SK-N-SH (cell line): Measurements from ENCODE around the gene TTC39B. TPM values are rescaled to one million over a fixed set of nuclear protein-coding genes. Genes with fewer than 3 reads are reported as not detected.

Source experiments
- CTCF ChIA-PET: fragments of 300-600, 350-600 bp; formaldehyde crosslinking; extraction: SDS; loops from one replicate; lab custom pipeline; 2021; lab: Yijun Ruan, JAX
- POLR2A ChIA-PET: fragments of 350-600 bp; sonication (Branson Sonifier 250); formaldehyde crosslinking; extraction: SDS; loops from one replicate; lab custom pipeline; 2020; ENCODE audit warnings: antibody characterized with exemption, inconsistent platforms; lab: Yijun Ruan, JAX
- DNase-seq: peaks from one replicate; pipeline ENCODE4 v3.0.0; 2012
- H2AFZ ChIP-seq: fragments of 200-600 bp; sonication (generic); 2 replicates; pipeline ENCODE4 v1.8.1; 2016; ENCODE audit warnings: antibody characterized with exemption, mild to moderate bottlenecking, low read depth
- H3F3A ChIP-seq: fragments of 200-600 bp; sonication (generic); replicated peaks from 2 replicates; pipeline ENCODE3; 2016; ENCODE audit warnings: antibody characterized with exemption, mild to moderate bottlenecking; ENCODE audit not compliant: insufficient read depth
- H3K27ac ChIP-seq, 2 experiments: fragments of 200-500 bp in 1 of 2; fragments of 200-600 bp in 1 of 2; sonication (Bioruptor generic) in 1 of 2; sonication (generic), shearing (Covaris generic) in 1 of 2; 2 replicates each; pipeline versions ENCODE4 v1.5.1 to v1.6.1; 2014 to 2016; ENCODE audit warnings: low read depth in 2 of 2, inconsistent platforms in 1 of 2, low read length in 1 of 2, mild to moderate bottlenecking in 1 of 2, mixed read lengths in 1 of 2
- H3K27me3 ChIP-seq: fragments of 200-600 bp; sonication (generic), shearing (Covaris generic); 2 replicates; pipeline ENCODE4 v1.6.1; 2016; ENCODE audit warnings: mixed run types; ENCODE audit not compliant: insufficient read depth
- H3K36me3 ChIP-seq, 2 experiments: fragments of 200-500 bp in 1 of 2; fragments of 200-600 bp in 1 of 2; sonication (Bioruptor generic) in 1 of 2; sonication (generic) in 1 of 2; replicated peaks in 1 of 2; 2 replicates each; pipeline versions ENCODE3 to v1.5.1; 2014 to 2016; ENCODE audit warnings: low read length in 1 of 2, mild to moderate bottlenecking in 1 of 2; ENCODE audit not compliant: insufficient read depth in 2 of 2, control insufficient read depth in 1 of 2
- H3K4me1 ChIP-seq, 2 experiments: fragments of 200-500 bp in 1 of 2; fragments of 200-600 bp in 1 of 2; sonication (Bioruptor generic) in 1 of 2; sonication (generic), shearing (Covaris generic) in 1 of 2; 2 replicates each; pipeline versions ENCODE4 v1.5.1 to v1.6.1; 2014 to 2016; ENCODE audit warnings: low read depth in 1 of 2, low read length in 1 of 2, mixed run types in 1 of 2; ENCODE audit not compliant: insufficient read depth in 2 of 2, control insufficient read depth in 1 of 2
- H3K4me2 ChIP-seq: fragments of 200-600 bp; sonication (generic), shearing (Covaris generic); 2 replicates; pipeline ENCODE4 v1.6.1; 2017; ENCODE audit warnings: mixed run types
- H3K4me3 ChIP-seq, 2 experiments: fragments of 200-500 bp in 1 of 2; fragments of 200-600 bp in 1 of 2; sonication (Bioruptor generic) in 1 of 2; sonication (generic), shearing (Covaris generic) in 1 of 2; 2 replicates each; pipeline versions ENCODE4 v1.5.1 to v1.8.1; 2014 to 2016; ENCODE audit warnings: low read depth in 2 of 2, inconsistent platforms in 1 of 2, low read length in 1 of 2, mild to moderate bottlenecking in 1 of 2, mixed read lengths in 1 of 2, moderate library complexity in 1 of 2
- H3K79me2 ChIP-seq: fragments of 200-600 bp; sonication (generic); 2 replicates; pipeline ENCODE4 v1.8.1; 2017; ENCODE audit warnings: mild to moderate bottlenecking; ENCODE audit not compliant: insufficient read depth
- H3K9ac ChIP-seq: fragments of 200-600 bp; sonication (generic); 2 replicates; pipeline ENCODE4 v1.6.1; 2017; ENCODE audit warnings: mixed run types
- H3K9me2 ChIP-seq: fragments of 200-600 bp; sonication (generic); 2 replicates; pipeline ENCODE4 v1.6.1; 2017; ENCODE audit warnings: mixed run types
- H3K9me3 ChIP-seq: fragments of 200-600 bp; sonication (generic); 2 replicates; pipeline ENCODE4 v1.6.1; 2017; ENCODE audit warnings: mixed run types, mild to moderate bottlenecking, moderate library complexity
- H4K20me1 ChIP-seq: fragments of 200-600 bp; sonication (generic); 2 replicates; pipeline ENCODE4 v1.6.1; 2017; ENCODE audit warnings: mild to moderate bottlenecking, mixed run types; ENCODE audit not compliant: insufficient read depth
- ELF1 ChIP-seq: IDR thresholded peaks from 2 replicates; pipeline ENCODE4 v1.4.0; 2012
- EZH2phosphoT487 ChIP-seq: fragments of 200-600 bp; sonication (generic); IDR thresholded peaks from 2 replicates; pipeline ENCODE4 v1.6.1; 2017; ENCODE audit warnings: low read depth, mixed run types, mild to moderate bottlenecking, antibody characterized with exemption, moderate library complexity, borderline replicate concordance
- FOSL2 ChIP-seq: IDR thresholded peaks from 2 replicates; pipeline ENCODE4 v1.4.0; 2012; ENCODE audit warnings: low read depth, mild to moderate bottlenecking, moderate library complexity, borderline replicate concordance
- FOXJ3 ChIP-seq: sonication (generic); formaldehyde crosslinking; IDR thresholded peaks from 2 replicates; pipeline ENCODE4 v1.5.1; 2020; ENCODE audit warnings: mild to moderate bottlenecking, missing genetic modification reagents
- FOXM1 ChIP-seq: IDR thresholded peaks from 2 replicates; pipeline ENCODE4 v1.4.0; 2012; ENCODE audit warnings: low read depth, mild to moderate bottlenecking
- GABPA ChIP-seq: IDR thresholded peaks from 2 replicates; pipeline ENCODE4 v1.4.0; 2012; ENCODE audit warnings: low read depth, mild to moderate bottlenecking
- GATA2 ChIP-seq: sonication (generic); formaldehyde crosslinking; IDR thresholded peaks from 2 replicates; pipeline ENCODE4 v1.5.0; 2020; ENCODE audit warnings: mild to moderate bottlenecking, missing genetic modification reagents
- JUND ChIP-seq: IDR thresholded peaks from 2 replicates; pipeline ENCODE4 v1.4.0; 2012
- MAX ChIP-seq: IDR thresholded peaks from 2 replicates; pipeline ENCODE4 v1.4.0; 2012; ENCODE audit warnings: low read depth
- NFIC ChIP-seq: IDR thresholded peaks from 2 replicates; pipeline ENCODE4 v1.4.0; 2012; ENCODE audit warnings: borderline replicate concordance
- PBX3 ChIP-seq: IDR thresholded peaks from 2 replicates; pipeline ENCODE4; 2012
- POLR2AphosphoS5 ChIP-seq: IDR thresholded peaks from 2 replicates; pipeline ENCODE4 v1.6.1; 2012; ENCODE audit warnings: low read depth, low read length
- SIN3A ChIP-seq: IDR thresholded peaks from 2 replicates; pipeline ENCODE4 v1.6.1; 2012; ENCODE audit warnings: low read depth, mild to moderate bottlenecking, low read length, moderate library complexity, borderline replicate concordance
- SMC3 ChIP-seq: IDR thresholded peaks from 2 replicates; pipeline ENCODE4 v1.6.1; 2012; ENCODE audit warnings: low read depth, low read length, improper control_type of control experiment
- TEAD4 ChIP-seq: IDR thresholded peaks from 2 replicates; pipeline ENCODE4 v1.4.0; 2012; ENCODE audit warnings: mild to moderate bottlenecking, borderline replicate concordance; ENCODE audit not compliant: insufficient read depth
- USF2 ChIP-seq: fragments of 150-350 bp; IDR thresholded peaks from 2 replicates; pipeline ENCODE4 v1.6.1; 2017; ENCODE audit warnings: antibody characterized with exemption, low read length, low read depth, borderline replicate concordance
- YY1 ChIP-seq: IDR thresholded peaks from 2 replicates; pipeline ENCODE4 v1.4.0; 2012; ENCODE audit warnings: low read depth, mild to moderate bottlenecking
- WGBS: methylation state at CpG from one replicate; pipeline ENCODE4 v1.1.6; 2017; ENCODE audit warnings: low lambda C conversion rate; 5-methylcytosine and 5-hydroxymethylcytosine counted together
- polyA plus RNA-seq, 3 experiments: library from polyadenylated mRNA; depleted of rRNA; stranded (reverse); fragments of >200 nt; gene quantifications; 2 replicates each; pipeline ENCODE4 v1.2.3, GENCODE V29; 2012
- TF ChIP-seq, protein P1 (sequence below): IDR thresholded peaks from 2 replicates; pipeline ENCODE4 v1.4.0; 2012; ENCODE audit warnings: low read depth, borderline replicate concordance

TTC39B gene
- polyA plus RNA-seq, 1 of the 3 experiments (the other 2 are of a cell fraction) = 0.54 TPM

GRCh38 chr9:15157381-15157780 lies 149.6 kb downstream of the TTC39B start:
- H3K4me1 ChIP-seq = peaks cover 3% of the 10 kb centered on the region in 2 experiments; a peak in 3 of 4 replicates
- no peak overlapping the region for H3K4me3 ChIP-seq
- H3F3A ChIP-seq = no peaks in the 10 kb centered on the region
- H3K27me3 ChIP-seq = no peaks in the 10 kb centered on the region
- no peaks in the 10 kb centered on the region for H3K9me3 ChIP-seq
- 41% methylated on average over 4 of the region's 4 CpGs for WGBS
- DNase-seq = no peak
- H4K20me1 ChIP-seq = no peaks in the 10 kb centered on the region
- no peak overlapping the region for H2AFZ ChIP-seq
- no peak overlapping the region for H3K9ac ChIP-seq
- H3K36me3 ChIP-seq = no peaks in the 10 kb centered on the region
- no peaks in the 10 kb centered on the region for H3K9me2 ChIP-seq
- ChIA-PET POLR2A (no interaction called here), CTCF (no interaction called here)
- TF ChIP-seq EZH2phosphoT487 (no peak), FOXJ3 (CRISPR knock-in tag) (no peak), SMC3 (no peak), ELF1 (no peak), JUND (no peak), MAX (no peak), POLR2AphosphoS5 (no peak), FOXM1 (no peak), TEAD4 (no peak), FOSL2 (no peak), USF2 (no peak), GABPA (no peak), PBX3 (no peak), GATA2 (CRISPR knock-in tag) (no peak), NFIC (no peak), SIN3A (no peak), YY1 (no peak)
- TF ChIP-seq, protein P1, sequence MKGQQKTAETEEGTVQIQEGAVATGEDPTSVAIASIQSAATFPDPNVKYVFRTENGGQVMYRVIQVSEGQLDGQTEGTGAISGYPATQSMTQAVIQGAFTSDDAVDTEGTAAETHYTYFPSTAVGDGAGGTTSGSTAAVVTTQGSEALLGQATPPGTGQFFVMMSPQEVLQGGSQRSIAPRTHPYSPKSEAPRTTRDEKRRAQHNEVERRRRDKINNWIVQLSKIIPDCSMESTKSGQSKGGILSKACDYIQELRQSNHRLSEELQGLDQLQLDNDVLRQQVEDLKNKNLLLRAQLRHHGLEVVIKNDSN = no peak
- H3K79me2 ChIP-seq = no peaks in the 10 kb centered on the region
- H3K4me2 ChIP-seq = no peak overlapping the region
- no peak overlapping the region for H3K27ac ChIP-seq
